Measurements from ENCODE around the gene KMT2E. TPM values are rescaled to one million over a fixed set of nuclear protein-coding genes. Genes with fewer than 3 reads are reported as not detected.

The KMT2E gene
- total RNA-seq, 1 experiment from 2014 or later, result 49.7 TPM

DNA sequence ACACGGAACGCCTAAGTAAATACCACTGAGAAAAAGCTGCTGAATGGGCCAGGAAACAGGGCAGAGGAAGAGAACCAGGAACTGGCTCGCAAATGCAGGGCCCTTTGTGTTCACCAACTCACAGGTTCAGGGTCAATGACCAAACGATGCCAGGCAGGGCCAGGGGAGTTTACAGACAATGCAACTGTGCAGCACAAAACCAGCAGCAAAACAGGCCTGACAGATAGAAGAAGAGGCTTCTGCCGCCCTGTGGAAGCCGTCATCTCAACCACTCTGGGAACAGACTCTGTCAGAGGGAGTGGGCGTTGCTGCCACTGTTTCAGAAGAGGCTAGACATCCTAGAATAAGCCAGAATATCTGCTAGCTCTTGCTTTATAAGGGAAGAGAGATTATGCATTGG lies 117.9 kb downstream of the KMT2E start:
- Mint-ChIP-seq H3K27ac (ENCODE audit: low read depth, unreplicated experiment) (no peak overlapping the region), H3K9me3 (ENCODE audit: unreplicated experiment) (no peaks in the 10 kb centered on the region), H3K27me3 (ENCODE audit: insufficient read depth, unreplicated experiment) (no peaks in the 10 kb centered on the region), H3K4me3 (ENCODE audit: unreplicated experiment) (no peak overlapping the region), H3K36me3 (ENCODE audit: insufficient read depth, unreplicated experiment) (peaks cover 47% of the 10 kb centered on the region), H3K4me1 (ENCODE audit: insufficient read depth, unreplicated experiment) (no peaks in the 10 kb centered on the region)
- BruUV-seq (replicated peaks), result no TSS peak
- intact Hi-C loops (cut with micrococcal nuclease), result no loop called here
- ChIA-PET CTCF (interaction anchor here (0.5 to 1.3 kb wide), 4 partner anchors 9 to 346 kb away, joined by 3 to 5 read pairs (median 4); no protein-coding TSS in a partner anchor), POLR2A (interaction anchor here (0.7 kb wide), 2 partner anchors 14 kb away, joined by 3 read pairs; no protein-coding TSS in a partner anchor)
- DNase-seq (ENCODE audit: unreplicated experiment), result no peak
- TF ChIP-seq, protein P1, sequence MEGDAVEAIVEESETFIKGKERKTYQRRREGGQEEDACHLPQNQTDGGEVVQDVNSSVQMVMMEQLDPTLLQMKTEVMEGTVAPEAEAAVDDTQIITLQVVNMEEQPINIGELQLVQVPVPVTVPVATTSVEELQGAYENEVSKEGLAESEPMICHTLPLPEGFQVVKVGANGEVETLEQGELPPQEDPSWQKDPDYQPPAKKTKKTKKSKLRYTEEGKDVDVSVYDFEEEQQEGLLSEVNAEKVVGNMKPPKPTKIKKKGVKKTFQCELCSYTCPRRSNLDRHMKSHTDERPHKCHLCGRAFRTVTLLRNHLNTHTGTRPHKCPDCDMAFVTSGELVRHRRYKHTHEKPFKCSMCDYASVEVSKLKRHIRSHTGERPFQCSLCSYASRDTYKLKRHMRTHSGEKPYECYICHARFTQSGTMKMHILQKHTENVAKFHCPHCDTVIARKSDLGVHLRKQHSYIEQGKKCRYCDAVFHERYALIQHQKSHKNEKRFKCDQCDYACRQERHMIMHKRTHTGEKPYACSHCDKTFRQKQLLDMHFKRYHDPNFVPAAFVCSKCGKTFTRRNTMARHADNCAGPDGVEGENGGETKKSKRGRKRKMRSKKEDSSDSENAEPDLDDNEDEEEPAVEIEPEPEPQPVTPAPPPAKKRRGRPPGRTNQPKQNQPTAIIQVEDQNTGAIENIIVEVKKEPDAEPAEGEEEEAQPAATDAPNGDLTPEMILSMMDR (IDR thresholded peaks at IDR 0.05; ENCODE audit: unreplicated experiment), result no peak

DNA sequence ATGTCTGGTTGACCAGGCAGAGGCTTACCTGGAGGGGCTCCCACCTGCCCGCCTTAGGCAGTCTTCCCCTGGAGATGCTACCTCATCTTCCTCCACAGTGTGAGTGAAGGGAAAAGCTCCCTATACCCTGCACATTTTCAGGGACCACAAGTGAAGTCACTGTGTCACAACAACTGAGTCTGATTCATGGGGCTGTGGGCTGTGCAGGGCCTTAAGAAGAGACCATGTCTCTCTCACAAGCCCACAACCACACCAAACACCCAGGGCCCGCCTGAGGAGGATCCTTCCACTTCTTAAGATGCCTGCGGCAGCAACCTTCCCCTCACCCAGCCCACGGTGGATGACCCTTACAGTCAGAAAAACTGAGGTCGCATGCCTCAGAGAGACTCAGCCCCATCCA lies 118.3 kb downstream of the KMT2E start:
- no peaks in the 10 kb centered on the region for H3K4me1 Mint-ChIP-seq (ENCODE audit: insufficient read depth, unreplicated experiment)
- H3K36me3 Mint-ChIP-seq (ENCODE audit: insufficient read depth, unreplicated experiment), result peaks cover 47% of the 10 kb centered on the region
- DNase-seq (ENCODE audit: unreplicated experiment), result no peak
- intact Hi-C loops (cut with micrococcal nuclease), result no loop called here
- no TSS peak for BruUV-seq (replicated peaks)
- H3K27ac Mint-ChIP-seq (ENCODE audit: low read depth, unreplicated experiment), result no peak overlapping the region
- ChIA-PET POLR2A (interaction anchor here (0.7 kb wide), 2 partner anchors 13 to 15 kb away, joined by 3 read pairs; no protein-coding TSS in a partner anchor), CTCF (interaction anchor here (0.5 to 0.7 kb wide), 2 partner anchors 22 to 82 kb away, joined by 4 read pairs; no protein-coding TSS in a partner anchor)
- TF ChIP-seq, protein P1 (IDR thresholded peaks at IDR 0.05; ENCODE audit: unreplicated experiment), result no peak
- no peaks in the 10 kb centered on the region for H3K27me3 Mint-ChIP-seq (ENCODE audit: insufficient read depth, unreplicated experiment)
- H3K4me3 Mint-ChIP-seq (ENCODE audit: unreplicated experiment), result no peak overlapping the region
- no peaks in the 10 kb centered on the region for H3K9me3 Mint-ChIP-seq (ENCODE audit: unreplicated experiment)

DNA sequence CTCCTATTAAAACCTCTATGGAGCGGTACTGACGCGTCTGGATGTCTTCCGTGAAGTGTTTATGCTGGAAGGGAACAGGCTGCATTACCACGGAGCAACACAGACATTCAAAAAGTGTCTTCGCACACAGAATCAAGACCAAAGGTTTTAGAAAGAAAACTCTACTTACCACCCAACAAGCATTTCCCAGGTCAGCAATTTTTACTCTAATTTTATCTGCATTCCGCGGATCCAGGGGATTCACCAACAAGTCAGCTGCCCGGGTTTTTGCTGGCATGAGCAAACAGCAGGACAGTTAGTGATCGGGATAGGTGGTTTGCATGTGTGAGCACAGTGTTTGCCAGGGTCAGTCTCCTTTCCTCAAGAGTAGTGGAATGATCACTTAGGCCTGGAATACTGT lies 118.8 kb downstream of the KMT2E start:
- no peaks in the 10 kb centered on the region for H3K27me3 Mint-ChIP-seq (ENCODE audit: insufficient read depth, unreplicated experiment)
- ChIA-PET POLR2A (no interaction called here), CTCF (interaction anchor here (0.7 kb wide), 1 partner anchor 81 kb away, joined by 4 read pairs; no protein-coding TSS in a partner anchor)
- BruUV-seq (replicated peaks), result no TSS peak
- peaks cover 49% of the 10 kb centered on the region for H3K36me3 Mint-ChIP-seq (ENCODE audit: insufficient read depth, unreplicated experiment)
- no peak overlapping the region for H3K27ac Mint-ChIP-seq (ENCODE audit: low read depth, unreplicated experiment)
- TF ChIP-seq, protein P1 (IDR thresholded peaks at IDR 0.05; ENCODE audit: unreplicated experiment), result no peak
- intact Hi-C loops (cut with micrococcal nuclease), result no loop called here
- no peak overlapping the region for H3K4me3 Mint-ChIP-seq (ENCODE audit: unreplicated experiment)
- DNase-seq (ENCODE audit: unreplicated experiment), result no peak
- no peaks in the 10 kb centered on the region for H3K4me1 Mint-ChIP-seq (ENCODE audit: insufficient read depth, unreplicated experiment)
- no peaks in the 10 kb centered on the region for H3K9me3 Mint-ChIP-seq (ENCODE audit: unreplicated experiment)

DNA sequence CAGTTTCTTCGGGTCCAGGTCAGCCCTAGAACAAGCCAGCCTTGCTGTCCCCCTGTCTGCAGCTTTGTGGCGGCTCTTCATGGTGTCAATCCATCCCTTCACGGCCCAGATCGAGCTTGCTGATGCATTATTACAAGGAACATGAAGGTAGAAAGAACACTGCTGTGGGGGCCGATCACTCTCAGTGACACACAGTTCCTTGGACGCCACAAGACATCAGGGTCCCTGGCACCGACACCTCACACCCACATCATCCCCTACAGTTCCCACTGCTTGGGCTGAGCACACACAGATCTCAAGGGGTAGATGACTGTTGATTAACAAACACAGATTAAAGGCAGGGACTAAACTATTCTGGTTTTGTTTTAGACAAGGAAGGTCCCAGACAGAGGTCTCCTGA lies 119.4 kb downstream of the KMT2E start:
- intact Hi-C loops (cut with micrococcal nuclease), result no loop called here
- BruUV-seq (replicated peaks), result no TSS peak
- CTCF ChIA-PET, result no interaction called here
- Mint-ChIP-seq H3K4me3 (ENCODE audit: unreplicated experiment) (no peak overlapping the region), H3K27me3 (ENCODE audit: insufficient read depth, unreplicated experiment) (no peaks in the 10 kb centered on the region), H3K36me3 (ENCODE audit: insufficient read depth, unreplicated experiment) (peaks cover 55% of the 10 kb centered on the region), H3K4me1 (ENCODE audit: insufficient read depth, unreplicated experiment) (no peaks in the 10 kb centered on the region), H3K9me3 (ENCODE audit: unreplicated experiment) (no peaks in the 10 kb centered on the region), H3K27ac (ENCODE audit: low read depth, unreplicated experiment) (no peak overlapping the region)
- DNase-seq (ENCODE audit: unreplicated experiment), result no peak
- TF ChIP-seq, protein P1 (IDR thresholded peaks at IDR 0.05; ENCODE audit: unreplicated experiment), result no peak
- POLR2A ChIA-PET, result no interaction called here

Data from MCF 10A (cell line).